HepG2 (cell line): ENCODE data around the gene ENO1. TPM values are rescaled to one million over a fixed set of nuclear protein-coding genes. Genes with fewer than 3 reads are reported as not detected.

Source experiments
- CCAR2 ChIP-seq: fragments of 200-400 bp; formaldehyde crosslinking; optimal IDR thresholded peaks from 2 replicates; pipeline ENCODE3; 2018; ENCODE audit warnings: low read depth, mild to moderate bottlenecking, low read length, moderate library complexity
- CENPT ChIP-seq: sonication (generic); formaldehyde crosslinking; IDR thresholded peaks from 2 replicates; pipeline ENCODE4 v1.8.0; 2022; ENCODE audit warnings: low read depth, mild to moderate bottlenecking, moderate library complexity, missing genetic modification reagents
- FOXC1 ChIP-seq: sonication (generic); formaldehyde crosslinking; IDR thresholded peaks from 2 replicates; pipeline ENCODE4 v1.8.0; 2022; ENCODE audit warnings: mild to moderate bottlenecking, missing genetic modification reagents, borderline replicate concordance
- NFKBIZ ChIP-seq: IDR thresholded peaks from 2 replicates; pipeline ENCODE4 v1.6.1; 2018; ENCODE audit warnings: missing genetic modification reagents, missing compliant biosample characterization
- PPARG ChIP-seq: conservative IDR thresholded peaks from 2 replicates; pipeline ENCODE4 v1.6.1; 2016; ENCODE audit warnings: missing biosample characterization, missing genetic modification reagents
- XRCC5 ChIP-seq: fragments of 200-400 bp; formaldehyde crosslinking; optimal IDR thresholded peaks from 2 replicates; pipeline ENCODE3; 2017; ENCODE audit warnings: mild to moderate bottlenecking, low read length
- ZKSCAN1 ChIP-seq: fragments of 150-350 bp; IDR thresholded peaks from 2 replicates; pipeline ENCODE4 v1.6.1; 2014; ENCODE audit warnings: low read length
- ZNF546 ChIP-seq: sonication (generic); formaldehyde crosslinking; conservative IDR thresholded peaks from 2 replicates; pipeline ENCODE4 v1.8.1; 2023; ENCODE audit warnings: mild to moderate bottlenecking, missing genetic modification reagents
- ZNF678 ChIP-seq: sonication (generic); formaldehyde crosslinking; IDR thresholded peaks from 2 replicates; pipeline ENCODE4 v1.4.0; 2020; ENCODE audit warnings: mild to moderate bottlenecking, missing genetic modification reagents
- polyA plus RNA-seq, 8 experiments: library from polyadenylated mRNA; depleted of rRNA in 3 of 8; stranded (reverse) in 7 of 8; unstranded in 1 of 8; fragments of >200 nt; fragmentation: Illumina TruSeq in 4 of 8; extraction: Trizol in 4 of 8; gene quantifications; 2 replicates each; pipeline versions ENCODE4 v1.2.1 to v1.2.3, GENCODE V29; 2011 to 2016; ENCODE audit warnings: low read depth in 4 of 8, missing spikeins in 1 of 8, mixed read lengths in 1 of 8; ENCODE audit not compliant: insufficient read depth in 1 of 8
- total RNA-seq, 5 experiments: library from RNA; depleted of rRNA; stranded (reverse); fragments of >200 nt; fragmentation: Illumina TruSeq; extraction: Trizol; gene quantifications; 2 replicates each; pipeline ENCODE4 v1.2.3, GENCODE V29; 2016; ENCODE audit warnings: low read depth in 1 of 5
- TF ChIP-seq, protein P1 (sequence below), 2 experiments: fragments of 450-650 bp in 1 of 2; sonication (generic) in 1 of 2; formaldehyde crosslinking in 1 of 2; IDR thresholded peaks; 2 replicates each; pipeline versions ENCODE4 v1.6.1 to v1.8.0; 2016 to 2022; ENCODE audit warnings: antibody characterized with exemption in 1 of 2, mild to moderate bottlenecking in 1 of 2, missing genetic modification reagents in 1 of 2
- TF ChIP-seq, protein P2 (sequence below): IDR thresholded peaks from 2 replicates; pipeline ENCODE4 v1.6.1; 2016; ENCODE audit warnings: low read depth, missing genetic modification reagents, missing compliant biosample characterization

ENO1 gene
- total and polyA plus RNA-seq, 2 of the 13 experiments (the other 11 are each of a cell fraction or from before 2014, with no cell fraction given): 1,559 to 3,103 TPM

DNA sequence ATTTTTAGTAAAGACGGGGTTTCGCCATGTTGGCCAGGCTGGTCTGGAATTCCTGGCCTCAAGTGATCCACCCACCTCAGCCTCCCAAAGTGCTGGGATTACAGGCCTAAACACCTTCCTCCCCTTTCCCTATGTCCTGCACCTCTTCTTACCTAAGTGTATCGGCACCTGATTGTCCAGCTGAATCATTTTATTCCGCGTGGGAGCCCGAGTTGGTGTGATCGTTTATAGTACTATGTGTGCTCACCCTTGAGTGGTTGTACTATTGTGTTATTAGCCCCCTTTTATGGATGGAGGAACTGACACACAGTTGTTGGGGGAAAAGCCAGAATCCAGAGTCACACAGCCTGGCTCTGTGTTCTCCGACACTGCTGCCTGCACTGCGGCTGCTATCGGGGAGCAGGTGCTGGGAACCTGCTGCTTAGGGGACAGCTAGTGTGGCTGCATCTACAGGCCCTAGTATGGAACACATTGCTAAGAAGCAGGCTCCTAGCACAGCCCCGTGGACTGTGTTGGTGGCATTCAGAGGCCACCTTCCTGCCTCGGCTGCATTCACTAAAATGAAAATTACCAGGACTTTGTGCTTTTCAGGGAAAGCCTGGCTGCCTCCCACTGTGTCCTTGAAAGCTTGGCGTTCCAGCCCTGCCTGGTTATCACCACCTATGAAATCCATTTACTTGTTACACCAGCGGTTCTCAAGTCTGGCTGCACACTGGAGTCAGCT is 21.6 kb downstream of the ENO1 start (continued):
- TF ChIP-seq, protein P1, sequence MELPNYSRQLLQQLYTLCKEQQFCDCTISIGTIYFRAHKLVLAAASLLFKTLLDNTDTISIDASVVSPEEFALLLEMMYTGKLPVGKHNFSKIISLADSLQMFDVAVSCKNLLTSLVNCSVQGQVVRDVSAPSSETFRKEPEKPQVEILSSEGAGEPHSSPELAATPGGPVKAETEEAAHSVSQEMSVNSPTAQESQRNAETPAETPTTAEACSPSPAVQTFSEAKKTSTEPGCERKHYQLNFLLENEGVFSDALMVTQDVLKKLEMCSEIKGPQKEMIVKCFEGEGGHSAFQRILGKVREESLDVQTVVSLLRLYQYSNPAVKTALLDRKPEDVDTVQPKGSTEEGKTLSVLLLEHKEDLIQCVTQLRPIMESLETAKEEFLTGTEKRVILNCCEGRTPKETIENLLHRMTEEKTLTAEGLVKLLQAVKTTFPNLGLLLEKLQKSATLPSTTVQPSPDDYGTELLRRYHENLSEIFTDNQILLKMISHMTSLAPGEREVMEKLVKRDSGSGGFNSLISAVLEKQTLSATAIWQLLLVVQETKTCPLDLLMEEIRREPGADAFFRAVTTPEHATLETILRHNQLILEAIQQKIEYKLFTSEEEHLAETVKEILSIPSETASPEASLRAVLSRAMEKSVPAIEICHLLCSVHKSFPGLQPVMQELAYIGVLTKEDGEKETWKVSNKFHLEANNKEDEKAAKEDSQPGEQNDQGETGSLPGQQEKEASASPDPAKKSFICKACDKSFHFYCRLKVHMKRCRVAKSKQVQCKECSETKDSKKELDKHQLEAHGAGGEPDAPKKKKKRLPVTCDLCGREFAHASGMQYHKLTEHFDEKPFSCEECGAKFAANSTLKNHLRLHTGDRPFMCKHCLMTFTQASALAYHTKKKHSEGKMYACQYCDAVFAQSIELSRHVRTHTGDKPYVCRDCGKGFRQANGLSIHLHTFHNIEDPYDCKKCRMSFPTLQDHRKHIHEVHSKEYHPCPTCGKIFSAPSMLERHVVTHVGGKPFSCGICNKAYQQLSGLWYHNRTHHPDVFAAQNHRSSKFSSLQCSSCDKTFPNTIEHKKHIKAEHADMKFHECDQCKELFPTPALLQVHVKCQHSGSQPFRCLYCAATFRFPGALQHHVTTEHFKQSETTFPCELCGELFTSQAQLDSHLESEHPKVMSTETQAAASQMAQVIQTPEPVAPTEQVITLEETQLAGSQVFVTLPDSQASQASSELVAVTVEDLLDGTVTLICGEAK (IDR thresholded peaks at IDR 0.05): no peak
- TF ChIP-seq, protein P1 (CRISPR knock-in tag; IDR thresholded peaks at IDR 0.05): no peak
- TF ChIP-seq, protein P2, sequence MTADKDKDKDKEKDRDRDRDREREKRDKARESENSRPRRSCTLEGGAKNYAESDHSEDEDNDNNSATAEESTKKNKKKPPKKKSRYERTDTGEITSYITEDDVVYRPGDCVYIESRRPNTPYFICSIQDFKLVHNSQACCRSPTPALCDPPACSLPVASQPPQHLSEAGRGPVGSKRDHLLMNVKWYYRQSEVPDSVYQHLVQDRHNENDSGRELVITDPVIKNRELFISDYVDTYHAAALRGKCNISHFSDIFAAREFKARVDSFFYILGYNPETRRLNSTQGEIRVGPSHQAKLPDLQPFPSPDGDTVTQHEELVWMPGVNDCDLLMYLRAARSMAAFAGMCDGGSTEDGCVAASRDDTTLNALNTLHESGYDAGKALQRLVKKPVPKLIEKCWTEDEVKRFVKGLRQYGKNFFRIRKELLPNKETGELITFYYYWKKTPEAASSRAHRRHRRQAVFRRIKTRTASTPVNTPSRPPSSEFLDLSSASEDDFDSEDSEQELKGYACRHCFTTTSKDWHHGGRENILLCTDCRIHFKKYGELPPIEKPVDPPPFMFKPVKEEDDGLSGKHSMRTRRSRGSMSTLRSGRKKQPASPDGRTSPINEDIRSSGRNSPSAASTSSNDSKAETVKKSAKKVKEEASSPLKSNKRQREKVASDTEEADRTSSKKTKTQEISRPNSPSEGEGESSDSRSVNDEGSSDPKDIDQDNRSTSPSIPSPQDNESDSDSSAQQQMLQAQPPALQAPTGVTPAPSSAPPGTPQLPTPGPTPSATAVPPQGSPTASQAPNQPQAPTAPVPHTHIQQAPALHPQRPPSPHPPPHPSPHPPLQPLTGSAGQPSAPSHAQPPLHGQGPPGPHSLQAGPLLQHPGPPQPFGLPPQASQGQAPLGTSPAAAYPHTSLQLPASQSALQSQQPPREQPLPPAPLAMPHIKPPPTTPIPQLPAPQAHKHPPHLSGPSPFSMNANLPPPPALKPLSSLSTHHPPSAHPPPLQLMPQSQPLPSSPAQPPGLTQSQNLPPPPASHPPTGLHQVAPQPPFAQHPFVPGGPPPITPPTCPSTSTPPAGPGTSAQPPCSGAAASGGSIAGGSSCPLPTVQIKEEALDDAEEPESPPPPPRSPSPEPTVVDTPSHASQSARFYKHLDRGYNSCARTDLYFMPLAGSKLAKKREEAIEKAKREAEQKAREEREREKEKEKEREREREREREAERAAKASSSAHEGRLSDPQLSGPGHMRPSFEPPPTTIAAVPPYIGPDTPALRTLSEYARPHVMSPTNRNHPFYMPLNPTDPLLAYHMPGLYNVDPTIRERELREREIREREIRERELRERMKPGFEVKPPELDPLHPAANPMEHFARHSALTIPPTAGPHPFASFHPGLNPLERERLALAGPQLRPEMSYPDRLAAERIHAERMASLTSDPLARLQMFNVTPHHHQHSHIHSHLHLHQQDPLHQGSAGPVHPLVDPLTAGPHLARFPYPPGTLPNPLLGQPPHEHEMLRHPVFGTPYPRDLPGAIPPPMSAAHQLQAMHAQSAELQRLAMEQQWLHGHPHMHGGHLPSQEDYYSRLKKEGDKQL (CRISPR knock-in tag): no peak
- TF ChIP-seq ZNF678 (CRISPR knock-in tag): no peak
- no peak for TF ChIP-seq XRCC5
- TF ChIP-seq PPARG: no peak
- no peak for TF ChIP-seq ZNF546 (CRISPR knock-in tag)
- no peak for TF ChIP-seq ZKSCAN1
- TF ChIP-seq NFKBIZ (CRISPR knock-in tag): no peak
- no peak for TF ChIP-seq CCAR2
- no peak for TF ChIP-seq CENPT
- TF ChIP-seq FOXC1: peak; percentile 62; the same call in 1 of the 2 replicates
